PC-3 (cell line): ENCODE data around the gene CHMP6.

Source experiments
- EZH2 ChIP-seq: fragments of 300-600 bp; sonication (generic); IDR thresholded peaks from one replicate; pipeline ENCODE4 v1.6.1; 2017; ENCODE audit warnings: antibody characterized with exemption, mild to moderate bottlenecking, low read length; ENCODE audit not compliant: unreplicated experiment
- EZH2phosphoT487 ChIP-seq: fragments of 300-600 bp; sonication (generic); IDR thresholded peaks from 2 replicates; pipeline ENCODE4 v1.6.1; 2018; ENCODE audit warnings: mild to moderate bottlenecking, antibody characterized with exemption, low read length, borderline replicate concordance
- TF ChIP-seq, protein P1 (sequence below): fragments of 300-600 bp; sonication (generic); conservative IDR thresholded peaks from 2 replicates; pipeline ENCODE4 v1.5.1; 2017; ENCODE audit warnings: antibody characterized with exemption, low read depth, mild to moderate bottlenecking, low read length

- TF ChIP-seq, protein P1, sequence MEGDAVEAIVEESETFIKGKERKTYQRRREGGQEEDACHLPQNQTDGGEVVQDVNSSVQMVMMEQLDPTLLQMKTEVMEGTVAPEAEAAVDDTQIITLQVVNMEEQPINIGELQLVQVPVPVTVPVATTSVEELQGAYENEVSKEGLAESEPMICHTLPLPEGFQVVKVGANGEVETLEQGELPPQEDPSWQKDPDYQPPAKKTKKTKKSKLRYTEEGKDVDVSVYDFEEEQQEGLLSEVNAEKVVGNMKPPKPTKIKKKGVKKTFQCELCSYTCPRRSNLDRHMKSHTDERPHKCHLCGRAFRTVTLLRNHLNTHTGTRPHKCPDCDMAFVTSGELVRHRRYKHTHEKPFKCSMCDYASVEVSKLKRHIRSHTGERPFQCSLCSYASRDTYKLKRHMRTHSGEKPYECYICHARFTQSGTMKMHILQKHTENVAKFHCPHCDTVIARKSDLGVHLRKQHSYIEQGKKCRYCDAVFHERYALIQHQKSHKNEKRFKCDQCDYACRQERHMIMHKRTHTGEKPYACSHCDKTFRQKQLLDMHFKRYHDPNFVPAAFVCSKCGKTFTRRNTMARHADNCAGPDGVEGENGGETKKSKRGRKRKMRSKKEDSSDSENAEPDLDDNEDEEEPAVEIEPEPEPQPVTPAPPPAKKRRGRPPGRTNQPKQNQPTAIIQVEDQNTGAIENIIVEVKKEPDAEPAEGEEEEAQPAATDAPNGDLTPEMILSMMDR, result no peak
- TF ChIP-seq EZH2 (no peak), EZH2phosphoT487 (no peak)
Observed at GRCh38 chr17:80976701-80977100, 14.9 kb upstream of the CHMP6 start.
